Anterior cingulate cortex (tissue), 58 donors: ENCODE measurements around the gene SPATA31E1.
A peak's percentile ranks its signal among the peaks of the same experiment; 100 is the strongest.

Experiments used
- DNase-seq, 58 donors: peaks; one replicate each; lab custom pipeline; 2025; lab: John Stamatoyannopoulos, UW

Gene SPATA31E1

DNA sequence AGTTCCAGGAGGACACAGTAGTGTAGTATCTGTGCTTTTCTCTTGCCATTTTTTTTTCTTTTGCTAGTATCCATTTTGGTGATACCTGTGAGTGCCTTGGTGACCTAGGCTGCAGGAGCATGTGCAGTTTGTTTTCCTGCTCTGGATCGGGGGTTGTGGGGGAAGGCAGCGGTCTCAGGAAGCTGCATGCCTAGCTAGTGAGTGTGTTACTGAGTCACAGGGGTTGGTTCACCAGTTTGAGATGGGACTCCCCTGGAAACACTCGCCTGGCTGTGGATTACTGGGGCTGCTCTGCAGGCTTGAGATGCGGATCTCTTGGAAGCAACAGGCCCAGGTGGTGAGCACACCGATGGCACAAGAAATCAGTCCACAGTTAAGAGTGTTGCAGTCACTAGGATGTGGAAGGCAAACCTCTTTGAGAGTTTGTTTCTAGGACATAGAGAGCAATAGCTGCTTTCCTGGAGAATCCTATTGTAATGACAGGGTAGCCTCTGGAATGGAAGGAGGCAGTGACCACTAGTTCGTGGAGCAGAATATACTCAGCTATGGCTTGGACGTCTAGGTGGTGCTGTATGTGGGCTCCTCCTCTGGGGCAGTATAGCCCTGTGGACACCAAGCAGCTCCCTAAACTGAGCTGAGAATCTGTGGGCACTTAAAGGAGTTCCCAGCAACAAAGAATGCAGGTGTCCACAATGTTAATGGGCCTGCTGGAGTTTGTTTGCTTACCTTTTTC is 20.0 kb upstream of the SPATA31E1 start:
- DNase-seq = no peak

GRCh38 chr9:87863882-87864465 is 18.7 kb upstream of the SPATA31E1 start:
- DNase-seq = no peak

DNA sequence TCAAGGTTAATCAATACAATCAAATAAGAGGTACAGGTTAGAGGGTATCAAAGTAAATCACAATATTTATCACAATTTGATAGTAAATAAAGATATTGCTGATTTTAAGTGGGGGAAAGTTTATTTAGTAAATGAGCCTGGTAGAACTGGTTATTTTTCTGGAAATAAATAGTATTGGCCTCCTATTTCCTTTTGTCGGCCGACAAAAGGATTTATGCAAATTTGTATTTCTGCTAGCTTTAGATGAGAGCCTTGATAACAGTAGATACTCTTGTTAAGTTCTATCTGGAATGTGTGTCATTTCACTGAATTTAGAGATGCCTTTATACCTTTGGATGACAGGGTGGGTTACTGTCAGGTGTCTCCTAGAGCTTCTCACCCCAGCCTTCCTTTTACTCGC is 17.8 kb upstream of the SPATA31E1 start:
- DNase-seq = no peak

DNA sequence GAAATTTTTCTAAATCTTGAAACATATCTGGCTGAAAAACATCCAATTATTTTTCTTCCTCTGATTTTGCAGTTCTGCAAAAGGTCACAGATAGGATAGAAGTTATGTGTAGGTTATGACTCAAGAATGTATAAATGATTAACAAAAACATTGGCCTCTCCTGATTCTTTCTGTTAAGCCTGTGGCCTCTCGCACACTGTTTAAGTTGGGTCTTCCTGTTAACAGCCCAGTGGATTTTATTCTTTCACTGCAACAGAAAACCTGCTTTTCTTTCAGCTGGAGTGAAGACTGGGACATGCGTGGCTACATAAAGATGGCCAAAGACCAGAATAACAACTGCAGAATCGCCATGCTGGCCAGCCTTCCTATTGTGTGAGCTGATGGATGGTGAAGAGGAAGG is 17.1 kb upstream of the SPATA31E1 start:
- no peak for DNase-seq

DNA sequence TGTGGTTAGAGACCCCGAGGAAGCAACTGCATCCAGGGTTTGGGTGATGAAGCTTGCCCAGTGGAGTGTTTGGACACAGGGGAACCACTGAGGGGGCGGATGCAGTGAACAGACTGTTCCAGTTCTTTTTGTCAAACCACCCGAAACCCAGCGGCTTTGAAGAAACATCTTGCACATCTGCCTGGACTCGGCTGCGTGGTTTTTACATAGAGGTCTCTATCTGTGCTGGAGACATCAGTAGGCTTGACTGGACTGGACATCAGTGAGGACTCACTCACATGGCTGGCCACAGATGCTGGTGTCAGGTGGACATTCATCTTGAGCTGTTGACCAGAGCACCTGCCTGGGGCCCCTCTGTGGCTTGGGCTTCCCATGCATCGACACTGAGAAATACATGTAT is 15.3 kb upstream of the SPATA31E1 start:
- no peak for DNase-seq

DNA sequence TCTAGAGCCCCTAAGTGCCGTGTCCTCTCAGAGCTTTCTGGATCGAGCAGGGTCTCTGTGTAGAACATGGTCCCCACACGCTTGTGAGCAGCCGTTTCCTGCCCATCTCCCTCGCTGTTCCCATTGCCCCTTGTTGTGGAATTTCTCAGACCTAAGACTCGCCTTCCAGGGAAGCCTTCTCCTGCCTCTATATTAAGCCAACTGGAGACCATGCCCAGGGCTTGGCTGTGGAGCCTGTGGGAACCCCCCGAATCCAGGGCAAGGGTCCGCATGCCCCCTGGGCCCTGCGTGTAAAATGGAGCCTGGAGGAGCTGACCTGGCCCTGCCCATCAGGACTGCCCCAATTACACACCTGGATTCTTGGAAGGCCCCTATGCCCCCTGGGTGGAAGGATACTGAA is 14.5 kb upstream of the SPATA31E1 start:
- no peak for DNase-seq

GRCh38 chr9:87868635-87869034 is 14.0 kb upstream of the SPATA31E1 start:
- DNase-seq = no peak

GRCh38 chr9:87869082-87869481 is 13.6 kb upstream of the SPATA31E1 start:
- DNase-seq = no peak

GRCh38 chr9:87871425-87872078 is 11.1 kb upstream of the SPATA31E1 start:
- DNase-seq = no peak

DNA sequence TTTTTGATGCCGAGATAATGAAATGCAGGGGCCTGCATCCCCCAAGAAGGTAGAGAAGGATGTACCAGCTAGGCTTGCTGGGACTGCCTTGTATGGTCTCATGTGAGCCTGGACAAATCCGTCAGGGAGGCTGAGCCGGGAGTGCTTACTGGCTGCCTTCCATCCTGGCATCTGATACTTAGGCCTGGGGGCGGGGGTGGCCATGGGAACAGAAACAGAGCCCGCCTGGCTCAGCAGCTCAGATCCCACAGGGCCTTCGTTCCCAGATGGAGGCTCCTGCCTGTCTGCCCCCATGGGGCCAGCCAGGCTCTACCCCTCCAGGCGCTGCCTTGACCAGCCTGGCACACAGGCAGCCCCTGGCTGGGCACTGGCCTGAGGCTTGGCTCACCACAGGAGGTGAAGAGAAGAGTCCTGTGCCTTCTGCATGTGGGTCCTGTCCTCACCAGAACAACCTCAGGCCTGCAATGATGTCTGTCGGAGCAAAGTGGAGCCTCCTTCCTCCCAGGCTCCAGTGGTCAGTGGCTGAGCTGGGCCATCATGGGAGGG is 10.5 kb upstream of the SPATA31E1 start:
- DNase-seq = peak in 37 of 58 donors; percentile 4 to 72 (median 39)

DNA sequence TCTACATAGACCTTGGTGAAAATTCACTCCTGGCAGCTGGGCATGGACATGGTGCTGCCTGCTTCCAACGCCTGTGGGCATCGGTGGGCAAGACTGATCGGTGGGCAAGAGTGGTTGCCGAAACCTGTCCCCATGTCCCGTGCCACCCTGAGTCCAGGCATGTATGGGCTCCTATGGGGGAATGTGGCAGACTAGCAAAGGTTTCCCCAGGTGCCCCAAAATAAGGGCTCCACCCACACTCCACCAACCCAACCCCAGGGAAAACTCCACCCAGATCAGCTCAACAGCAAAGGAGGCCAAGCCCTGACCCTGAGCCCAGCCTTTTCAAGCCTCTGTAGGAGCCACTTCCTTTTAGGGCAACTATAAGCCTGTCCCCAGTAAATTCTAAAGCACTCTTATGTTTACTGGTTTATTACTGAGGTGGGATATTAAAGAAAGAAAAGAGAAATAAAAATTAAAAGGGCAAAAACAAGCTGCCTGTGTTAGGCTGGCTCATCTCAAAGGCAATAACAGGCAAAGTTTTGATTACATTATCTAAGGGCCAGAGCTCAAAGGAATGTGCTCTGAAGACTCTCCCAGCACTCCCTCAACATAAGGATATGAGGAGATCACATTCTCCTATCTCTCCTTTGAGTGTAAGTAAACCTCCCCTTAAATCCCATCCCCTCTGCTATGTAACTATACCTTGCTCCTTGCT is 8.9 kb upstream of the SPATA31E1 start:
- no peak for DNase-seq

GRCh38 chr9:87874304-87874623 is 8.4 kb upstream of the SPATA31E1 start:
- DNase-seq = no peak

- no peak for DNase-seq
These were observed 7.6 kb upstream of the SPATA31E1 start for GRCh38 chr9:87875060-87875459.

DNA sequence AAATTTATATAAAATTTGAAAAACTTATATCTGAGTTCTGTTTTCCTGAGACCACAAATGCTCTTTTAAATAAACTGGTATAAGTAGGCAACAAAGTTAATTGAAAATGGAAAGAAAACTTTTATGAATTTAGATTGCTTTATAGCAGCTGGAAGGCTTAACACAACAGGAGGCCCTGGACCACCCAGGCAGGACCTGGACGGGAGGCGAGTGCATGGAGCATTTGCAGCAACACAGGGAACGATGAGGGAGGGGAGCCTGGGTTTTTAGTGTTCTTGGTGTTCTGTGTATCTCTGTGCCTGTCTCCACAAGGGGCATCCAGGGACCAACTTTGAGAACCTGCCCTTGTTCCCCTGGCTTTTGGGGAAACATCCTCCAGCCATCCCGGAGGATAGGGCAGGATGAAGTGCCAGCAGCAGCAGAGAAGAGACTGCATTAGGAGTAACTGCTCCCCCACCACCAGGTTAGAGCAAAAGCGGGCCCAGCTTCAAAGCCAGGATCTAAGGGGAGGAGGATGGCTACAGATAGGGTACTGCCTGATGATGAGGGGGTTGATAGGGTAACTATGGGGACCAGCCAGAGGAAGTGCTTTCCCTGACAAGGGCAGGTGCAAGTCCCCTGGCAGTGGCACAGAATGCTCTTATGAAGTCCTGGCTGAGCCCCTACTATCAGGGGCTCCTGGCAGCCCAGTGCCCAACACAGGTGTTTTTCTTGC is 6.7 kb upstream of the SPATA31E1 start:
- DNase-seq = no peak

DNA sequence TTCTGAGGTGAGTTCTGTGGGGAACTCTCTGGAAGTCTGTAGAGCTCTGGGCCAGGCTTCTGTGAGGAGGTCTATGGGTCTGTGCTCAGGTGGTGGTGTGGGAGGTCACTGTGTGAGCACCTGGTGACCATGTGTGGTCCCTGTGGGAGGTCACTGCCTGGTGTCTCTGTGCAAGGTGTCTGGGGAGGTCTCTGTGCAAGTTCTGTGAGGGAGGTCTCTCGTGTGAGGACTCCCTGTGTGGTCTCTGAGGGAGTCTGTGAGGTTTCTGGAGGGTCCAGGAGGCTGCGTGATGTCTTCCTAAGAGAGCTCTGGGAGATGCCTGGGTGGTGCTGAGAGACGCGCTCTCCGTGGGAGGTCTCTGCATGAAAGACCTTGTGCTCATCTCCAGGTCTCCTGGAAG is 6.0 kb upstream of the SPATA31E1 start:
- DNase-seq = no peak

GRCh38 chr9:87878989-87879511 is 3.6 kb upstream of the SPATA31E1 start:
- no peak for DNase-seq

- DNase-seq = no peak
These were observed 2.6 kb upstream of the SPATA31E1 start for GRCh38 chr9:87880116-87880515.

- DNase-seq = no peak
These were observed 2.0 kb upstream of the SPATA31E1 start for GRCh38 chr9:87880683-87881082.

- DNase-seq = no peak
These were observed 597 bp downstream of the SPATA31E1 start for GRCh38 chr9:87883274-87883673.

- DNase-seq = no peak
These were observed 1.3 kb downstream of the SPATA31E1 start for GRCh38 chr9:87883990-87884389.
